Panc1 (cell line): ENCODE results near the gene GPAM. TPM values are rescaled to one million over a fixed set of nuclear protein-coding genes. Genes with fewer than 3 reads are reported as not detected.

Experiments used
- ATAC-seq: fragments of 200-7000 bp; cut with Tn5 transposase; 2 replicates; pipeline ENCODE4 v1.9.1; 2020; ENCODE audit warnings: mild to moderate bottlenecking, moderate library complexity
- BruUV-seq: library from RNA; stranded (reverse); fragments of 400-500 nt; replicated peaks from 2 replicates; lab custom pipeline; 2021; lab: Mats Ljungman, UMichigan
- CTCF ChIA-PET: fragments of 300-600 bp; sonication (Branson Sonifier 250); formaldehyde crosslinking; loops from one replicate; lab custom pipeline; 2022; ENCODE audit warnings: antibody characterized with exemption; lab: Charles Lee
- POLR2A ChIA-PET: fragments of 300-600 bp; sonication (Branson Sonifier 250); formaldehyde crosslinking; loops from one replicate; lab custom pipeline; 2022; ENCODE audit warnings: antibody characterized with exemption; lab: Charles Lee
- DNase-seq: peaks from one replicate; pipeline ENCODE4 v3.0.0-alpha.2; 2010; ENCODE audit warnings: low read depth, low spot score
- H3K27ac ChIP-seq: 2 replicates; pipeline ENCODE4 v1.5.1; 2011; ENCODE audit warnings: mild to moderate bottlenecking, low read length, inconsistent platforms
- H3K27me3 ChIP-seq: fragments of 200-500 bp; sonication (Bioruptor generic); 2 replicates; pipeline ENCODE4 v1.6.0; 2014; ENCODE audit warnings: low read length, inconsistent platforms; ENCODE audit not compliant: control insufficient read depth, insufficient read depth
- H3K36me3 ChIP-seq: fragments of 200-500 bp; sonication (Bioruptor generic); 2 replicates; pipeline ENCODE4 v1.5.1; 2014; ENCODE audit warnings: inconsistent platforms, mild to moderate bottlenecking, low read length, moderate library complexity; ENCODE audit not compliant: control insufficient read depth, insufficient read depth
- H3K4me1 ChIP-seq: 2 replicates; pipeline ENCODE4 v1.5.1; 2011; ENCODE audit warnings: inconsistent platforms, mild to moderate bottlenecking, low read length, moderate library complexity; ENCODE audit not compliant: control insufficient read depth, insufficient read depth
- H3K4me3 ChIP-seq, 2 experiments: 2 replicates each; pipeline ENCODE4 v1.5.1; 2011 to 2012; ENCODE audit warnings: low read depth in 2 of 2, low read length in 2 of 2, mild to moderate bottlenecking in 2 of 2, inconsistent platforms in 1 of 2, moderate library complexity in 1 of 2
- H3K9me3 ChIP-seq: fragments of 200-500 bp; sonication (Bioruptor generic); 2 replicates; pipeline ENCODE4 v1.5.1; 2014; ENCODE audit warnings: low read depth, mild to moderate bottlenecking, inconsistent platforms, low read length, moderate library complexity; ENCODE audit not compliant: control insufficient read depth, insufficient read depth
- CTCF ChIP-seq: fragments of 450-650 bp; IDR thresholded peaks from 2 replicates; pipeline ENCODE4 v1.5.1; 2017; ENCODE audit warnings: mild to moderate bottlenecking
- POLR2AphosphoS5 ChIP-seq: IDR thresholded peaks from 2 replicates; pipeline ENCODE4 v1.6.1; 2012; ENCODE audit warnings: mild to moderate bottlenecking, low read depth, low read length, moderate library complexity
- REST ChIP-seq, 2 experiments: IDR thresholded peaks; 2 replicates each; pipeline ENCODE4 v1.6.1; 2011 to 2012; ENCODE audit warnings: low read depth in 2 of 2, control low read depth in 1 of 2, low read length in 1 of 2, mild to moderate bottlenecking in 1 of 2, moderate library complexity in 1 of 2; ENCODE audit not compliant: insufficient read depth in 1 of 2
- SIN3A ChIP-seq: IDR thresholded peaks from 2 replicates; pipeline ENCODE4 v1.6.1; 2012; ENCODE audit warnings: low read depth, mild to moderate bottlenecking, low read length, moderate library complexity, borderline replicate concordance; ENCODE audit not compliant: insufficient read depth
- TCF7L2 ChIP-seq: IDR thresholded peaks from 2 replicates; pipeline ENCODE4 v1.6.1; 2011; ENCODE audit warnings: mild to moderate bottlenecking, low read depth, low read length, inconsistent platforms
- in situ Hi-C: cut with HindIII; loops from 2 replicates; pipeline ENCODE4 v1.10.0; 2016; ENCODE audit warnings: low sequenced_read_pairs, low pct_unique_long_range_greater_than_20kb
- intact Hi-C: fragments of 100-400 bp; cut with micrococcal nuclease; formaldehyde crosslinking; loops from one replicate; pipeline ENCODE4 v1.10.0; 2022; ENCODE audit not compliant: unreplicated experiment
- total RNA-seq: library from RNA; stranded (reverse); gene quantifications from one replicate; pipeline ENCODE4 v1.2.1, GENCODE V29; 2021; ENCODE audit not compliant: unreplicated experiment

Gene GPAM
- total RNA-seq, 1 experiment from 2014 or later, result 8.0 TPM

- DNase-seq (no peak), ATAC-seq (no peak)
- intact Hi-C loops (no loop called here), in situ Hi-C loops (no loop called here)
- ChIA-PET CTCF (no interaction called here), POLR2A (interaction anchor here (0.7 kb wide), 1 partner anchor 39 kb away, joined by 4 read pairs; no protein-coding TSS in a partner anchor)
- Histone ChIP-seq H3K4me1 (no peaks in the 10 kb centered on the region), H3K4me3 (no peak overlapping the region), H3K27ac (no peak overlapping the region), H3K27me3 (no peaks in the 10 kb centered on the region), H3K36me3 (peaks cover 13% of the 10 kb centered on the region), H3K9me3 (no peaks in the 10 kb centered on the region)
- TF ChIP-seq SIN3A, result no peak
- TF ChIP-seq POLR2AphosphoS5, result no peak
- no peak for TF ChIP-seq REST (IDR thresholded peaks at IDR 0.05; ENCODE audit: insufficient read depth in 1 of 2, low read depth in 2 of 2, low read length in 1 of 2)
- TF ChIP-seq CTCF, result no peak
- TF ChIP-seq TCF7L2, result no peak
- no TSS peak for BruUV-seq
Measured at GRCh38 chr10:112176543-112176942, 7.0 kb downstream of the GPAM start.

GRCh38 chr10:112175409-112175808, 8.2 kb downstream of the GPAM start:
- Histone ChIP-seq H3K4me3 (no peak overlapping the region), H3K9me3 (no peaks in the 10 kb centered on the region), H3K36me3 (peaks cover 13% of the 10 kb centered on the region), H3K27ac (no peak overlapping the region), H3K4me1 (no peaks in the 10 kb centered on the region), H3K27me3 (no peaks in the 10 kb centered on the region)
- DNase-seq, result no peak
- POLR2A ChIA-PET, result no interaction called here
- TF ChIP-seq CTCF, result no peak
- TF ChIP-seq SIN3A, result no peak
- no peak for TF ChIP-seq REST (IDR thresholded peaks at IDR 0.05; ENCODE audit: insufficient read depth in 1 of 2, low read depth in 2 of 2, low read length in 1 of 2)
- no peak for TF ChIP-seq TCF7L2
- TF ChIP-seq POLR2AphosphoS5, result no peak
- CTCF ChIA-PET, result no interaction called here
- in situ Hi-C loops (no loop called here), intact Hi-C loops (no loop called here)
- BruUV-seq, result no TSS peak
- ATAC-seq, result no peak
